SK-MEL-5 (cell line): ENCODE measurements around the gene CD48. TPM values are rescaled to one million over a fixed set of nuclear protein-coding genes. Genes with fewer than 3 reads are reported as not detected.
A peak's percentile ranks its signal among the peaks of the same experiment; 100 is the strongest.
"Not testable (repeated sequence)": the region's sequence is repeated elsewhere in the genome, so short reads cannot be mapped to it uniquely, and the experiment has no call there.

Experiments
- DNase-seq: peaks from one replicate; pipeline ENCODE4 v3.0.0-alpha.2; 2016; ENCODE audit warnings: low read depth, low spot score
- in situ Hi-C: cut with HindIII; loops from 2 replicates; pipeline ENCODE4 v1.10.0; 2016; ENCODE audit warnings: low sequenced_read_pairs, high pct_unique_total_duplicates, low pct_unique_long_range_greater_than_20kb
- total RNA-seq: library from RNA; depleted of rRNA; stranded (reverse); fragments of >200 nt; shearing (Covaris generic); gene quantifications from 2 replicates; pipeline ENCODE4 v1.2.3, GENCODE V29; 2014

Gene CD48
- total RNA-seq, 1 experiment from 2014 or later = not detected

DNA sequence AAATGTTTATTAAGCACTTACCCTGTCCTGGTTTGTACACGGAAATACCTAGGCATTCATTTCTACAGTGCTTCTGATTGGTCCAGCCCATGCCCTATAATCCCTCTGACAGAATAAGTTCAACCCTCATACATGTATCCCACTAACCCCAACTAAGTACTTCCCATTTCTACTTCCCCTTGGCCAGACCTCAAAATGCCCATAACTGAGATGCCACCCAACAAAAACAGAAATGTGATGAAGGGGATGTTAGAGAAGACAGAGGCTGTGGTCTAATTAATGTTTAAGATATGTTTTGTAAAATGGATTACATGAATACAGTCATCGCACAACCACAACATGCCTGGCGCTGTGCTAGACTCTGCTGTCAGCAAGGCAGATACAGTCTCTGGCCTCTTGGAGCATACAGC lies 6.4 kb downstream of the CD48 start:
- in situ Hi-C loops, DNase-seq: not testable (repeated sequence)

DNA sequence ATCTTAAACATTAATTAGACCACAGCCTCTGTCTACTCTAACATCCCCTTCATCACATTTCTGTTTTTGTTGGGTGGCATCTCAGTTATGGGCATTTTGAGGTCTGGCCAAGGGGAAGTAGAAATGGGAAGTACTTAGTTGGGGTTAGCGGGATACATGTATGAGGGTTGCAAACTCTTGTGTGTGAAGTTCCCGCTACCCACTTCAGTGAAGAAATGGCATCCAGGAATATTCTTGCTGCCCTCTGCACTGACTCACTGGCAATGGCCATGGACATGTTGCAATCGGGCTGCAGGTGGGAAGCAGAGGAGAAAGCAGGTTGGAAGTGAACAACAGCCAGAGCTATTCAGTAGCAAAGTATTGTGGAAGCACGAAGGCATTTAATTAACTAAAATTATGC lies 7.4 kb downstream of the CD48 start:
- no peak for DNase-seq
- in situ Hi-C loops = no loop called here

DNA sequence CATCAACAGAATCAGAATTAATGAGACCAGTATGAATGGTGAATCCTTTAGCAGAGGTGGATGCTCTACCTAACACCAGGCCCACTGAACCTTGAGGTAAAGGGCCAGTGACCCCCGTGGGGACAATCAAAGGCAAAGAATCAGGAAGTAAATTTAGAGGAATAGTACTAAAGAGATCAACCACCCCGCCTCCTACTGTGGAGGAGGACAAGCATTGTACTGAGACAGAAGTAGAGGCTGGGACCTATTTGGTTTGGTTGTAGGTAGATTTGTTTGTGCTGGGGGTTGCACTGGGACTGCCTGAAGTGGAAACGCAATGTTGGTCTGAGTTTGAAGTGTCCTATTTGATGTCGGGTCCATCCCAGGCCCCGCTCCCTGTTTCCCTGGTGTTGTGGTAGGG lies 9.5 kb downstream of the CD48 start:
- in situ Hi-C loops = no loop called here
- no peak for DNase-seq

DNA sequence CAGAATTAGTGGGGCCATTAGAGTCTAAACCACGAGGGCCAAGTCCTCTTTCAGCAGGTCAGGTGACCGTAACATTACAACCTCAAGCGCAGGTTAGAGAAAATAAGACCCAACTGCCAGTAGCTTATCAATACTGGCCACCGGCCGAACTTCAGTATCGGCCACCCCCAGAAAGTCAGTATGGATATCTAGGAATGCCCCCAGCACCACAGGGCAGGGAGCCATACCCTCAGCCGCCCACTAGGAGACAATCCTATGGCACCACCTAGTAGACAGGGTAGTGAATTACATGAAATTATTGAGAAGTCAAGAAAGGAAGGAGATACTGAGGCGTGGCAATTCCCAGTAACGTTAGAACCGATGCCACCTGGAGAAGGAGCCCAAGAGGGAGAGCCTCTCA lies 19.2 kb downstream of the CD48 start:
- in situ Hi-C loops = not testable (repeated sequence)
- DNase-seq = peak; percentile 65

DNA sequence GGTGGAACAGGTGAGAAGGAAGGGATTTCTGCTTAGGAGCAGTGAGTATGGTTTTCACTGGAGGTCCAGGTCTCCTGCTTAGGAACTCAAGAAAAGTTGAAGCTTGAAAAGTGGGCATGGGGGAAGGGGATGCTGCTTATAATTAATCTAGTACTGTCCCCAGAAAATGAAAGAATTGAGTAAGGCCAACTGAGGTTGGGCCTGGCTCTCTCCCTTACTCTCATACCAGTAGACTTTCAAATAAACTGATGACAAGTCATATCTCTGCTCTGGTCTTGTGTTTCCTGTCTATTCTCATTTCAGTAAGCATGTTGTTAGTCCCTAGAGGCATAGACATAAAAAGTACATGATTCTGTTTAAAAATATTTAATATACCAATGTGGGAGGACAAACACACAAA lies 26.4 kb downstream of the CD48 start:
- in situ Hi-C loops = no loop called here
- no peak for DNase-seq

DNA sequence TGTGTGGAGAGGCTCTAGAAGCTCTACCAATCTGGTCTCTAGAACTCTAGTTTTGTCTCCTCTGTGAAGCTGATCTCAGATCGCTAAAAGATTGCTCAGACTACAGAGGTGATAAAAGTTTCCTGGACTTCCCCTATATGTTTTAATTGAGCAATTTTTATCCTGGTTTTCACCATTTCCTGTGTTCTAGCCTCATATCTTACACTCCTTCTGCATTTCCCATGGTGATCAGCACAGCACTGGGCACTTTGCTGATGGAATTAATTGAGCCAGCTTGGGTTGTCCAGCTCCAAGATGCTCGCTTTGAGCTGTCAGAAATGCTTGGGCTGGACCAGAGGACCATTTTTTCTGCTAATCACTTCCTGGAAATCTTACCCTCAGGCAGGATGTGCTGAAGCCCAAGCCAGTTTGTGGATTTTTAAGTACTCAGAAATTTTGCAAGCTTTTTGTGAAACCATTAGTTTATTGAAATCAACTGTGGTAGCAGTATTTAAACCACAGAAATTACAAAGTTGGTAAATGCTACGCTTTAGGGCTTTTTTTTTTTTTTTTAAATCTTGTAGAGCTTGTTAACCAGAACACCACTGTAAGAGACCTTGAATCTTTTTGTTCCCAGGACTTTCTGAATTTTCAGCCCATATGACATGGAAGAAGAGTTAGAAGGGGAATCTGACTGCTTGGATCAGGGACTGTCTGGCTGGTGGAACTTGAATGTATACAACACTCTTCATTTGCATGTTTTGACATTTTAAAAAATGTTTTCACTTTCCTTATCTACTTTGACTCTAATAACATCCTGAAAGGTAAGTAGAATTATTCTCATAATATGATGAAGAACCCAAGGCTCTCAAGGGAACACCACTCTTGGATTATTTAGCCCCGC lies 28.4 kb downstream of the CD48 start:
- in situ Hi-C loops = no loop called here

DNA sequence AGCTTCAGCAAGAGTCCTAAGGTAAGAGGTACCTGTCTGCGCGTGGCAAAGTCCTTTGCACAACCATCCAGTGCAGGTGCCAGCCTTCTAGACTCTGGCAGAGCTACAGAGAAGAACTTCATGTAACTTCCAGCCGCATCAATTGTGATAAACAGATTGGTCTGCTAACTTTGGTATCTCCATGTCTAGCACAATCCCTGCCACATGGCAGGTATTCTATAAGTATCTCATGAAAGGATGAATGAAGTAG lies 29.8 kb downstream of the CD48 start:
- in situ Hi-C loops = no loop called here
- no peak for DNase-seq

More for the DNA sequence above, 28.4 kb downstream of the CD48 start:
- DNase-seq = no peak

DNA sequence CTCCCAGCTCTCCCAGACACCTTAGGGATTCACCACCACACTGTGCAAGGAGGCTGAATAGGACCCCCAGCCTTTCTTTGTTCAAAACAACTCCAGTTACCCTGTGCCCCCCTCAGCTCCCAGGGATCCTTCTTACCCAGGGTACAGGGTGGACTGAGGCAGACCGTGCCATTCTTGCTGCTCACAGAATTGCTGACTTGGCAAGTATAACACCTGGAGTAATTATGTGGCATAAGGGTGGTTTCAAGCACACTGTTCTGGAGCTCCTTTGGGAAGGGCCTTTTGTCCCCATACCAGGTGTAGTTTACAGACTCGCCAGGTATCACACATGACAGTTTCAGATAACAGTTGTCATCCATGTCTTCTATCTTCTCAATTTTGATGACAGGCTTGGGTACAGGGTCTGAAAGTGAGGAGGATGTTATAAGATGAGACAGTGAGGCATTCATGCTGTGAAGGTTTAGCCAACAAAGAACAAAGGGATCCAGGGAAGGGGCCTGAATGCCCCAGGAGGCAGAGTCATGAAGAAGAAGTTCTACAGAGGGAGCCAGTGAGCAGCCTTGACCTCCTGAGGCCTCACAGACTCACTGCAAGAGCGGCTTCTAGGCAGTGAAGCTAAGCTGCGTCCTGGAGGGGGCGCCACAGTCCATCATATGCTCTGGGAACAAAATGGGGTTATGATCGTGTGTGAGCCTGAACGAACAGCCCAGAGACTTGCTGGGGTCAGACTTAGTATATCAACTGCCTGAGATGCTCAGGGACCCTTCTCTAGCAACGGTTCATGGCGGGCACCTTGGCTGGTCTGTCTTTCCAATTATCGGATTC lies 30.3 kb downstream of the CD48 start:
- in situ Hi-C loops = no loop called here
- DNase-seq = peak; percentile 96

DNA sequence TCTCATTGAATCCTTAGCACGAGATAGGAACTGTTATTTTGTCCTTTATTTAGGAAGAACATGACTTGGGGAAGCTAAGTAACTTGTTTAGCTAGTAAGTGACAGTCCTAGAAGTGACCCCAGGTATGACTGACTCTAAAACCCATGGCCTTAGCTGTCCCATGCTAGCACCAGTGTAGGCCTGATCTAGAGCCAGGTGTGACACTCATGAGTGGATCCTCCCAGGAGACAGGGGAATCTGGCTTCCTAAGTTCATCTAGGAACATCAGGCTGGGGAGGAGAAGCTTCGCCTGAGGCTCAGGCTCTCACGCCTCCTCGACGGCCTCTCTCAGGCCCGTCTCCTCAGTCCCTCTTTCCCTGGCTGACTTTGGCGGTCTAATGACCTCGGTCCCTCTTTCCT lies 31.2 kb downstream of the CD48 start:
- in situ Hi-C loops = no loop called here

DNA sequence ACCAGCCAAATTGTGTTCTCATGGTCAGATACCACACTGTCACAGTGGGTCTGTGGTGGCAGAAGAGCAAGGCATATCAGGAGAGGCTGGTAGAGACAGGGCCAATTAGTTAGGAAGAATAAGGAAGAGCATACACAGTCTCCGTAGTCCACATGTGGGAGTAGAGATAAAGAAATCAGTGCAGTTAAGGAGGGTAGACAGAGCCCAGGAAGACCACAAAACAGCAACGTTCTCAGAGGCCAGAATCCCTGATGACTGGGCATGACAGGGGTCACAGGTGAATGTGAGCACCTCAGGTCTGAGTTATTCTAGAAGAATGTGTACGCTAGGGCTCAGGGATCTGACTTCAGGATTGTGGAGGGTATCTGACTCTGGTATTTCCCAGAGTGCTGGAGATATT lies 31.7 kb downstream of the CD48 start:
- DNase-seq = no peak
- in situ Hi-C loops = no loop called here

More for the DNA sequence above, 31.2 kb downstream of the CD48 start:
- no peak for DNase-seq

DNA sequence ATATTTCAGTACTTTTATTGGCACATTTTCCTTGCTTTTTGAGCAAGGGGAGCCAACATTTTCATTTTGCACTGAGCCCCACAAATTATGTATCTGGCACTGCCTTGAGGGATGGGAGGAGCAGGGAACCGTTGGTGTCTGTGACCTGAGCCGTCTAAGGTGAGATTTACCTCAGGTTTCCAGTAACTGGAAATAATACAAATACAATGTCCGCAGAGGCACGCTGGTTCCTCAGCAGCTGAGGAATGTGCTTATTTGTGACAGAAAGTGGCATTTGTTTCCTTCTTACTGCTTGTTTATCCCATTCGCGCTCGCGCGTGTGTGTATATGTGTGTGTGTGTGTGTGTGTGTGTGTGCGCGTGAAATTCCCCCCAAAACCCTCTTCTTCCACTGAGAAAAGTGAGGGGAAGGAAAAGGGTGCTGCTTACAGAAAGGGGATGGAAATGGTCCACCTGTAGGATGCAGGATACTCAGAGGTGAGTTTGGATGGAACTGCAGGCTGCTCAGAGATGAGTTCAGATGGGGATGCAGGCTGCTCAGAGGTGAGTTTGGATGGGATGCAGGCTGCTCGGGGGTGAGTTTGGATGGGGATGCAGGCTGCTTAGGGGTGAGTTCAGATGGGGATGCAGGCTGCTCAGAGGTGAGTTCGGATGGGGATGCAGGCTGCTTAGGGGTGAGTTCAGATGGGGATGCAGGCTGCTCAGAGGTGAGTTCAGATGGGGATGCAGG lies 34.6 kb downstream of the CD48 start:
- no peak for DNase-seq
- in situ Hi-C loops = no loop called here

DNA sequence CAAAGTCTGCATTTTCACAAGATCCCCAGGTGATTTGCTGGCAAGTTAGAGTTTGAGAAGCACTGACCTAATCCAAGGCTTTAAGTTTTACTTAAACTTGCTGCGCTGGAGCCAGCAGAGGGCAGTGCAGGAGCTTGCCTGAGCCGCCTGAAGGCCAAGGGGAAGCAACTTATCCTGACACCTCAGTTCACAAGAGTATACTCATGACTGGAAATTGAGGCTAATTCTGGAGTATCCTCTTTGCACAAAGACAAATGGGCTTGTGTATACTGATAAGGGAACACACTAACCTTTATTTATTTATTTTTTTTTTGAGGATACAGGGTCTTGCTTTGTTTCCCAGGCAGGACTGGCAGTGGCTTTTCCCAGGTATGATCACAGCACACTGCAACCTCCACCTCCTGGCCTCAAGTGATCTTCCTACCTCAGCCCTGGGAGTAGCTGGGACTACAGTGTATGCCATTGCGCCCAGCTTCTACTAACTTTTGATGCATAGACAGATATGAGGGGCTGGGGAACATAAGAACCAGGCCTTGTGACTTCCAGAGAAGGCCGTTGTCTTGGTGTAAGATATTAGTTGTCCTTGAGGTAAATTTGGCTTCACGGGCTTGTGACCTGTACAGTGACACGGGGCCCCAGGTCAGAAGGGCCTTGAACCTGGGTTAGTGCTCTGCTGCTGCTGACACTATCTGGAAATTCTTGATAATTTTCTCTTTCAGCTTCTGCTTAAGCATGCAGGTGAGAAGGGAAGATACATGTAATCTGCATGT lies 35.8 kb downstream of the CD48 start:
- peak; percentile 84 for DNase-seq
- in situ Hi-C loops = no loop called here

DNA sequence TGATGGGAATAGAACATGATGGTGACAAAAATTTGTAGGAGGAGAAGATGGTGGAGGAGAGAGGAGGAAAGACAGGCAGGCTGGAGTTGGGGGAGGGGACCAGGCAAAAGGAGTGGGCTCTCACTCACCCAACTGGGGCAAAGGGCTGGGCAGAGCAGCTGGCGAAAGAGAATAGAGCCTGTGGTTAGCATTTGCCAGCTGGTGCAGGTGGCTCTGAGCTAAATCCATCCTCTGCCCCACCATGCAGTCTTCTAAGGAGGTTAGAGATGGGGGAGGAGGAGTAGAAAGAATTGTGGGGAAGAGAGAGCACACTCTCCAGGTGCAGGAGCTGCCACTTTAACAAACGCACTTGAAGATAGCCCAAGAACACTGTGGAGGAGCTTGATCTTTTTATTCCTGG lies 37.2 kb downstream of the CD48 start:
- no peak for DNase-seq
- in situ Hi-C loops = no loop called here

DNA sequence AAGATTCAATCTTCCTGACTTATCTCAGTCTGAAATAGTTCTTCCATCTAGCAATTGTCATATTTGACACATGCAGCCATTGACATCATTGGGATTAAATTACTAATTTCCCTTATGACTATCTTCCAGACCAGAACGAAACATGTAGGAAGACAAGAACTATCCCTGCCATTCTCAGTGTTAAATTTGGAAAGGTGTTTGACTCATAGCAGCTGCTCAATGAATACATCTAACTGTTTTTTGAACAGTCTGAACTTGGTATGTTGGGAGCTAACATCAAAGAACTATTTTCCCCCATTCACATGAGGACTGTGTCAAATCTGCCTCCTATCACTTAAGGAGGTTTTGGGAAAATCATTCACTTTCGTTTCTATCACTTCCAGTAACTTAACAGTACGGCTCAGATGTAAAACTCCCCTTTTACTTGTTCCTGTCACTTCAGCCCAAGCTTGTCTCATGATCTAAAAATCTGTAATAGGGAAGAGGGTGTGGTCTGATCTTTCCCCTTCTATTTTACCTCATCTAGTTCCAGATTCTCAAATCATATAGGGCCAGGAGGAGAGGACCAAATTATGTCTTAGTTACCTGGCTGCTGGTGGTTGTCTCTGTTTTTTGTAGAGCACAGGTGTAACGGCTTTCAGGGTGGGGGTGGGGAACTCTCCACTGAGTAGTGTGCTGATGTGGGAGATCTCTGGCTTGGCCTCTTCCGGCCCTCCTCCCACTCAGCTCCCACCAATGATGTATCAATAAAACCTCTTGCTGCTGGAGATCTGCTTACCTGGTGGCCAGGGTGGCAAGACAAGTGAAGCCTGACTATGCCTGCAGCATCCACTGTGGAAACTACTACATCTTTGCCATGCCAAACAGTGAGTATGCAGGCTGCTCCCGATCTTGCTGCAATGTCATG lies 38.6 kb downstream of the CD48 start:
- in situ Hi-C loops = no loop called here
- no peak for DNase-seq

DNA sequence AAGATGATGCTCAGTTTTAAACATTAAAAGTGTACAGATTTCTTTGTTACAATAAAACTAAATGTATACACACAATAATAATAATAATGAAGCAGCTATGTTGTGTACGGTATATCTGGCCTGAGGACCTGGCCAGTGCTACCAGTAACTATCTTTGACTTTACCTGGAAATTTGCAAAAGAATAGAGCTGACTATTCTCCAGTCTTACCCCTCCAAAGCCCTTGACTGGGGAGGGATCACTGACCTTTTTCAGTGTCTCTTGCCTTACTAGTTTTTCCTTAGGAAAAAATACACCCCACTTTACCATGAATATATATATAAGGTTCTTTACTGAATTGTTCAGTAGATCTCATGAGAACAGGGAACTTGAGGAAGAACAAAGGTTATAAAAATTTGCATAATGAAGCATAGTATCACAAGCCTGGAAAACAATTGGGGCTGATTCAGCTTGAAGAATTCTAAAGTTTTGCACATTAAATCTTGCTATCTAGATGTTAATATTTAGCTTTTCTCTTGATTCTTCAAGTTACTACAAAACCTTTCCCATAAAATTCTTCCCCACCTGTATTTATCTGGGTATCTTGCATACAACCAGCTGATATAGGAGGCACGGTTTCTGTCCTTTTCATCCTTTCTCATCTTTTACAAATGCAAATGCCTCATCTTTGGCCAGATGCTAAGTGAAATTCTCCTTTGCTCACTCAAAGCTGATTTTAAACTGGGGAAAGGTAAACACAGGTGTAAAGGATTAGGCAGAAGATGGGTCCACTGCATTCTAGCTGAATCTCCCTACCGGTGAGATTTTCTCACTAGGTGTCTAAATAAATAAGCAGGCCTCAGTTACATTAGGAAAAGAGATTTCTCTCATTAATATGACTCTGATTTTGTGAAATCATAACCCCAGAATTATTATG lies 39.8 kb downstream of the CD48 start:
- in situ Hi-C loops = no loop called here
- no peak for DNase-seq

DNA sequence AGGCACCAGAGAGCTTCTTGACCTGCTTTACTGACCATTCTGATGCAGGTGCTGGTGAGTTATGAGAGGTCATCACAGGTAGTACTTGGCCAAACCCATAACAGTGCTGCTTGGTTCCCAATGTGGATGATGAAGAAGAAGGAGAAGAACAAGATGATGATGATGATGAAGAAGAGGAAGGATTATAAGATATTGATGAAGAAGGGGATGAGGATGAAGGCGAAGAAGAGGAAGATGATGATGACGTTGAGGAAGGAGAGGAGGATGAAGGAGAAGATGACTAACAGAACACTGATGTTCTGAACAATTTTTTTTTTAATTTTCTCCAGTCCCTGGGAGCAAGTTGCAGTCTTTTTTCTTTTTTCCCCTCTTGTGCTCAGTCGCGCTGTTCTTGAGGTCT lies 40.9 kb downstream of the CD48 start:
- in situ Hi-C loops = no loop called here
- DNase-seq = no peak
